ENCODE results near the gene PNMA1.

Gene PNMA1

DNA sequence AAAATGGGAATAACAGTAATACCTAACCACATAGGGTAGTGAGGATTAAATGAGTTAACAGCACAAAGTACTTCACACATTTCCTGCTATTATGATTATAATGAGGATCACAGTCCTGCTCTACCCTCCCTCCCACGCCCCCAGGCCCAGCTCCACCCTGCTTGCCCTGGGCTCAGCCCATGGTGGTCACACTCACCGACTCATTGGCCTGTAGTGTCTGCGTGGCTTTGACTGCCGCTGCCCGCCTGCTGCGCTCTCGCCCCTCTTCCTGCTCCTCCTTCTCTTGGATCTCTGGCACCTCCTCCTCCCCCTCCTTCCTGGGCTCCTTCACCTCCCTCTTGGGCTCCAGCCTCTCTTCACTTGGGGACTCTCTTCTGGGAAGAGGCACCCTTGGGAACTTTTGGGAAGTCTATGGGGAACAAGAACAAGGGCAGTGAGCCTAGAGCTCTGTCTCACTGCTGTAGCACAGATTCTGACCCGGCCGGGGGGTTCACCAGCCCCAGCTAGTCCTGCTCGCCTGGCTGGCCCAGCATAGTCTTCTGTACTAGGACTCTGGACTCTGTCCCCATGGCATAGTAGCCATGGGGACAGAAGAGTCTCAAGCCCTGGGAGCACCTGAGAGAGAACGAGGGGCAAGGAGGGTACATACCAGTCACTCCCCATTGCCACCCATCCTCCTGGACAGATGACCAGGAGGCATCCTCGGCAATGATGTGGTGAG lies 7.1 kb upstream of the PNMA1 start:
- no peak for TF ChIP-seq ZNF274 (IDR thresholded peaks at IDR 0.05; ENCODE audit: low read depth, low read length)
- no peak overlapping the region for H3K4me3 ChIP-seq (ENCODE audit: low read length)

GRCh38 chr14:73720636-73721035 lies 6.5 kb upstream of the PNMA1 start:
- no peak overlapping the region for H3K4me3 ChIP-seq (ENCODE audit: low read length)
- no peak for TF ChIP-seq ZNF274 (IDR thresholded peaks at IDR 0.05; ENCODE audit: low read depth, low read length)

DNA sequence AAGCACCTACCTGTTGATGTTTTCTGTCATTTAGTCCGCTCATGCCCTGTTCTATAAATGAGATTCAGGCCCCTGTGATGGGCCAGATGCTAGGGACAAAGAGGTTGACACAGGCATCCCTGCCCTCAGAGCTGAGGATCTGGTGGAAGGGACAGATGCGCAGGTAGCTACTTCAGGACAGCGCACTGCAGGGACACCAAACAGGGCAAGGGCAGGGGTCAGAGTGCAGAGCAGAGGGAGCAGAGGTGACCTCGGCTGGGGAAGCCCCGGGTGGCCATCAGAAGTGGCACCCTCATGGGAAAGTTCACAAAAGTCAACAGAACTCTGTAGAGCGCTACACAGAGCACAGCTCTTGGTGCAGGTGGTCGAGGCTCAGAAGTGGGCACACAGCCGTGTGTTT lies 5.6 kb upstream of the PNMA1 start:
- TF ChIP-seq ZNF274 (IDR thresholded peaks at IDR 0.05; ENCODE audit: low read depth, low read length), result no peak
- H3K4me3 ChIP-seq (ENCODE audit: low read length), result no peak overlapping the region

DNA sequence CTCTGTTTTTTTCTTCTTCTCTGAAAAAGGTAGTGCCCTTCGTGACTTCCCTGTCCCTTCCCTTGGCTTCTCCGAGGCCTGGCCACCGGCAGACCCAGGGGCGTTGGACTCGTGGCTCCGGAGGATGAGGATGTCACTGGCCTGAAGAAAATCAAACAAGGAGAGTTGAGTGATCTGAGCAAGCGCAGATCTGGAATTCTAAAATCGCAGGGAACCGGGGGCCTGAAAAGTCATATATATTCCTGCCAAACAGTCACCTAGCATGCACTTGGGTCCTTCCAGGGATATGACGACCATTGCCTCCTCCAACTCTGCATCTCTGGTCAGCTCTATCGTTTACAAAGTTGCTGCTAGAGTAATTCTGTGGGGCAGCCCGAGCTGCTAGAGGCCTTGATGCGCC lies 5.2 kb upstream of the PNMA1 start:
- TF ChIP-seq ZNF274 (IDR thresholded peaks at IDR 0.05; ENCODE audit: low read depth, low read length), result no peak
- no peak overlapping the region for H3K4me3 ChIP-seq (ENCODE audit: low read length)

GRCh38 chr14:73718418-73719251 lies 4.5 kb upstream of the PNMA1 start:
- H3K4me3 ChIP-seq (ENCODE audit: low read length), result no peak overlapping the region
- TF ChIP-seq ZNF274 (IDR thresholded peaks at IDR 0.05; ENCODE audit: low read depth, low read length), result no peak

DNA sequence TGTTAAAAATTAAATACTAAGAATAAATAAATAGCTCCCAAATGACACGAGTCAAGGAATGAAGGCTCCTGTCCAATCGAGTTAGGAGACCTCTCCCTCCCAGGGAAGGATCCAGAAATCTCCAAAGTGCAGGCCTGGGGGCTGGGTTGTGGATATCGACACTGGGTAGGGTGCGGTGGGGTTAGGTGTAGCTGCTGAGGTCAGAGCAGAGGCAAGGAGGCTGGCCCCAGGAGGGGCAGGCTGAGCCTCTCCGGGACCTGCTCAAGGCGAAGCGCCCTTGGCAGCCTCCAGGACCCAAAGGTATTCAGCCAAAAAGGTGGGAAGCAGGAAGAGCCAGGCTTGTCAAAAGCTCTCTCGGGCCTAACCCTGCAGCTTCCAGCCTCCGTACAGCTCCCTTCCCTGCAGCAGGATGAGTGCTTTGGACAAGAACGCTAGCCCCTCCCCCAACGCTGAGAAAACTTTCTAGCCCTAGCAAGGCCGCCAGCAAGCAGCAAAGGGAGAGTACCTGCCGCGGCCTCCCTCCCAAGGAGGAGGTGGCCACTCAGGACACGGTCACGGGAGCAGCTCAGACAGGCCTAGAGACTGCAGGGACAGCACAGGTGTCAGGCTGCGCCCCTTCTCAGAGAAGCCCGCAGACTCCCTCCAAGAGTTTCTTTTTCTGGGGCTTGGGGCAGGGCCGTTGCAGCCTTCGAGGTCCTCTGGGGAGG lies 3.7 kb upstream of the PNMA1 start:
- H3K4me3 ChIP-seq (ENCODE audit: low read length), result no peak overlapping the region
- TF ChIP-seq ZNF274 (IDR thresholded peaks at IDR 0.05; ENCODE audit: low read depth, low read length), result no peak

GRCh38 chr14:73717266-73717665 lies 3.1 kb upstream of the PNMA1 start:
- H3K4me3 ChIP-seq (ENCODE audit: low read length), result no peak overlapping the region
- TF ChIP-seq ZNF274 (IDR thresholded peaks at IDR 0.05; ENCODE audit: low read depth, low read length), result no peak

- H3K4me3 ChIP-seq (ENCODE audit: low read length), result no peak overlapping the region
- no peak for TF ChIP-seq ZNF274 (IDR thresholded peaks at IDR 0.05; ENCODE audit: low read depth, low read length)
Observed at GRCh38 chr14:73715707-73716106, 1.5 kb upstream of the PNMA1 start.

GRCh38 chr14:73714656-73715081 lies 485 bp upstream of the PNMA1 start:
- H3K4me3 ChIP-seq (ENCODE audit: low read length), result peak overlapping the region; percentile 22; the same call in 1 of the 2 replicates
- no peak for TF ChIP-seq ZNF274 (IDR thresholded peaks at IDR 0.05; ENCODE audit: low read depth, low read length)

- no peak for TF ChIP-seq ZNF274 (IDR thresholded peaks at IDR 0.05; ENCODE audit: low read depth, low read length)
- H3K4me3 ChIP-seq (ENCODE audit: low read length), result peak overlapping the region; percentile 69
Observed at GRCh38 chr14:73713206-73713802, 880 bp downstream of the PNMA1 start.

DNA sequence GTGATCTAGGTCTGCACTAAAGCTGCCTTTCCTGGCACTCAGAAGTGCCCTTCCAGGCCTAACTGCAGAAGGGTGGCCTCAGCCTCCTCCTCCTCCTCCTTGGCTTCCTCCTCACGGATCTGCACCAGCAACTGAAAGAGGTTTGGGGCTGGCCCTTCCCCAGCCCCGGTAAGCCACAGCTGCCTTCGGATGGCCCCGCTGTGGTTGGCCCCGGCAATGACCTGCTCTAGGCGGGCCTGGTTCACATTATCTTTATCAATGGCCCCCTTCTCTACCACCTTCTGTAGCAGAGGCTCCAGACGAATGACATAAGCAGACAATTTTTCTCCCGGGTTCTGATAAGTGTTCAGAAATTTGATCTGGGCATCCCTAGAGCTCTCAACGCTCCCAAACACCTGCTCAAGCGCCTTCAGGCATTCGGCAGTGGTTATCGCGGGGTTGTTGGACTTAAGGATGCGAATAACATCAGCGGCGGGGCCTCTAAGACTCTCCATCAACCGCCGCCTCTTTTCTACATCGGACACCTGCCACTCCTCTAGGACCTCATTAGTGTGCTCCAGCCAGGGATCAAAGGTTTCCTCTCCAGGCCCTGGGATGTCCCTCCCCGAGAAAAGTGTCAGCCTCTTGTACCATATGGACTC lies 1.5 kb downstream of the PNMA1 start:
- no peak for TF ChIP-seq ZNF274 (IDR thresholded peaks at IDR 0.05; ENCODE audit: low read depth, low read length)
- H3K4me3 ChIP-seq (ENCODE audit: low read length), result peak overlapping the region; percentile 69

- no peak for TF ChIP-seq ZNF274 (IDR thresholded peaks at IDR 0.05; ENCODE audit: low read depth, low read length)
- peak overlapping the region; percentile 69 for H3K4me3 ChIP-seq (ENCODE audit: low read length)
Observed at GRCh38 chr14:73712071-73712506, 2.1 kb downstream of the PNMA1 start.

DNA sequence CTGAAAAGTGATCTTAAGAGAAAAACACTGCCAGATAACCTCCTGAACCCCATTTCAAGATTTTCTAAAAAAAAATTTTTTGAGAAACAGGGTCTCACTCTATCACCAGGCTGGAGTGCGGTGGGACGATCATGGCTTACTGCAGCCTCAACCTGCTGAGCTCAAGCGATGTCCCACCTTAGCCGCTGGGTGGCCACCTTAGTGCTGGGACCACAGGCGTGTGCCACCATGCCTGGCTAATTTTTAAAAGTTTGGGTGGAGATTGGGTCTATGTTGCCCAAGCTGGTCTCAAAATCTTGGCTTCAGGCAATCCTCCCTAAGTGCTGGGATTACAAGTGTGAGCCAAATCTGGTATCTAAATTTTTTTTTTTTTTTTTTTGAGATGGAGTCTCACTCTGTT lies 3.4 kb downstream of the PNMA1 start:
- no peak overlapping the region for H3K4me3 ChIP-seq (ENCODE audit: low read length)
- no peak for TF ChIP-seq ZNF274 (IDR thresholded peaks at IDR 0.05; ENCODE audit: low read depth, low read length)

All from GM08714 (cell line).